CD4-positive, CD25-positive, alpha-beta regulatory T cell (primary cell): Measurements from ENCODE around the gene SLC25A34. TPM values are rescaled to one million over a fixed set of nuclear protein-coding genes. Genes with fewer than 3 reads are reported as not detected.

Experiments
- ATAC-seq, 2 donors: fragments of 150-1000 bp; cut with Tn5 transposase; one replicate each; pipeline ENCODE4 v1.10.0; 2021; ENCODE audit warnings: low read depth in 2 of 2, moderate number of reproducible peaks in 2 of 2, moderate library complexity in 1 of 2
- DNase-seq, 3 donors: peaks; one replicate each; pipeline versions ENCODE4 v3.0.0 to v3.0.0-alpha.2; 2012 to 2022; ENCODE audit warnings: mixed read lengths in 1 of 3
- H3K27ac ChIP-seq: one replicate; pipeline ENCODE4 v1.7.0; 2013; ENCODE audit warnings: mild to moderate bottlenecking, low read length; ENCODE audit not compliant: insufficient read depth, poor library complexity, severe bottlenecking
- H3K27me3 ChIP-seq: one replicate; pipeline ENCODE4 v1.7.0; 2013; ENCODE audit warnings: low read length; ENCODE audit not compliant: control insufficient read depth, insufficient read depth
- H3K36me3 ChIP-seq: one replicate; pipeline ENCODE4 v1.7.0; 2013; ENCODE audit warnings: mild to moderate bottlenecking, low read length, moderate library complexity; ENCODE audit not compliant: control insufficient read depth, insufficient read depth
- H3K4me1 ChIP-seq: 2 replicates; pipeline ENCODE4 v1.7.0; 2013; ENCODE audit warnings: mild to moderate bottlenecking, low read length; ENCODE audit not compliant: insufficient read depth, control insufficient read depth, poor library complexity, severe bottlenecking
- H3K4me3 ChIP-seq: one replicate; pipeline ENCODE4 v1.7.0; 2013; ENCODE audit warnings: low read depth, mild to moderate bottlenecking, low read length, moderate library complexity
- H3K9me3 ChIP-seq, 2 experiments: 1 replicate in 1 of 2; 2 replicates in 1 of 2; pipeline ENCODE4 v1.7.0; 2013; ENCODE audit warnings: low read length in 2 of 2, mild to moderate bottlenecking in 1 of 2, moderate library complexity in 1 of 2; ENCODE audit not compliant: control insufficient read depth in 2 of 2
- H3K27ac Mint-ChIP-seq, 3 donors: one replicate each; pipeline ENCODE4 v1.8.0; 2020 to 2022; ENCODE audit warnings: mild to moderate bottlenecking in 3 of 3, mixed read lengths in 3 of 3, moderate library complexity in 2 of 3
- H3K27me3 Mint-ChIP-seq: one replicate; pipeline ENCODE4 v1.8.0; 2022; ENCODE audit warnings: mild to moderate bottlenecking, mixed read lengths
- H3K36me3 Mint-ChIP-seq: one replicate; pipeline ENCODE4 v1.8.0; 2020; ENCODE audit warnings: mixed read lengths
- H3K4me1 Mint-ChIP-seq, 4 donors: one replicate each; pipeline ENCODE4 v1.8.0; 2020 to 2022; ENCODE audit warnings: mixed read lengths in 4 of 4, mild to moderate bottlenecking in 1 of 4
- H3K4me3 Mint-ChIP-seq, 4 donors: one replicate each; pipeline ENCODE4 v1.8.0; 2020 to 2022; ENCODE audit warnings: mild to moderate bottlenecking in 4 of 4, mixed read lengths in 4 of 4, moderate library complexity in 3 of 4
- H3K9me3 Mint-ChIP-seq, 7 donors: one replicate each; pipeline ENCODE4 v1.8.0; 2020 to 2022; ENCODE audit warnings: mixed read lengths in 7 of 7, mild to moderate bottlenecking in 3 of 7, moderate library complexity in 2 of 7
- polyA plus RNA-seq, 4 donors: library from polyadenylated mRNA; unstranded; fragments of 300-500 nt; fragmentation: Illumina TruSeq; gene quantifications; one replicate each; pipeline ENCODE4 v1.2.3, GENCODE V29; 2021
- total RNA-seq: library from RNA; stranded (reverse); gene quantifications from one replicate; pipeline ENCODE4 v1.2.3, GENCODE V29; 2022

The SLC25A34 gene
- total and polyA plus RNA-seq, 5 donors from 2014 or later: 1.8 TPM; not detected in 4

DNA sequence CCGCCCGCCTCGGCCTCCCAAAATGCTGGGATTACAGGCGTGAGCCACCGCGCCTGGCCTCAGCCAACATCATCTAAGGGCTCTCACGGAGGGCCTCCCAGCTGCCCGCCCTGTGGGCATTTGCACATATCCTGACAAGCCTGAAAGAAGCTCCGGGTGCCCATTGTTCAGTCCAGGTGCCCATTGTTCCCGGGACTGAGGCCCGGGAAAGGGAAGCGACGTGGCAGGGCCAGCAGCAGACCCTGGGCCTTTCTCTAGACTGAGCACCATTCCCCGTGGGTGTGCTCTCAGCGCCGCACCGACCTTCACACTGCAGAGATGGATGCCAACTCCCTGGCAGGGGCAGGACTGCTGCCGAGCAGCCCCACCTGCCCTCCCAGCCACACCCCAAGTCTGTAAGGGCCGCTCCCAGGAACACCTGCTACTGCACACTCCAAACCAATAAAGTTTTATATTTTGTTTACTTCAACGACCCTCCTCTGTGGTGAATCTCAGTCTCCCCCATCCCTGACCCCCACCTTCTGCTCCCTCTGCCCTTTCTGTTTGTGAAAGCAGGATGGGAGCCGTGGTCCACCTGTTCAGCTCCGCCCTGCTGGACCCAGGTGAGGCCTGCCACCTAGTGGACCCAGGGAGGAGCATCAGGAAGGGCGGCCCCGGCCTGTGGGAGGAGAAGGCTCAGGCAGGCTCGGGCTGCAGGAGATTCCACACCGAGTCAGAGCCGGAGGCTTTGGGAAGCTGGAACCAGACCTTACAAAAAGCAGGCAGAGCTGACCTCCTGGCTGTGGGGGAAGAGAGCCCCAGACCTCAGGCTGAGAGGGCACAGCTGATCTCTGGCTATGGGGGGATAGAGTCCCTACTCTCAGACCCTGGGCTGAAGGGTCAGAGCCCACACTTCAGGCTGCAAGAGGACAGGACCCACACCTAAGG lies 5.1 kb downstream of the SLC25A34 start:
- H3K4me1 Mint-ChIP-seq: peaks cover 0 to 5% (median 0%) of the 10 kb centered on the region in 4 donors
- no peaks in the 10 kb centered on the region for H3K36me3 Mint-ChIP-seq
- H3K27me3 Mint-ChIP-seq: no peaks in the 10 kb centered on the region
- H3K27ac ChIP-seq: no peak overlapping the region
- H3K4me1 ChIP-seq: peaks cover 4% of the 10 kb centered on the region
- DNase-seq (peak; percentile 43 to 73 (median 59)), ATAC-seq (peak; percentile 77 to 78)
- H3K4me3 ChIP-seq: no peak overlapping the region
- H3K27me3 ChIP-seq: no peaks in the 10 kb centered on the region
- peak overlapping the region in 1 of 4 donors; percentile 33 for H3K4me3 Mint-ChIP-seq
- H3K27ac Mint-ChIP-seq: no peak overlapping the region
- no peaks in the 10 kb centered on the region for H3K9me3 Mint-ChIP-seq
- no peaks in the 10 kb centered on the region for H3K9me3 ChIP-seq
- no peaks in the 10 kb centered on the region for H3K36me3 ChIP-seq

GRCh38 chr1:15742339-15742801 lies 6.3 kb downstream of the SLC25A34 start, which contains the start of gene TMEM82:
Gene TMEM82 (plus strand): TSS chr1:15742499. CDS start chr1:15742560, 61 bp downstream.
- Histone ChIP-seq H3K36me3 (no peaks in the 10 kb centered on the region), H3K27me3 (no peaks in the 10 kb centered on the region), H3K4me1 (peaks cover 4% of the 10 kb centered on the region), H3K4me3 (no peak within 1 kb of the TSS), H3K9me3 (no peaks in the 10 kb centered on the region), H3K27ac (no peak within 1 kb of the TSS)
- no peaks in the 10 kb centered on the region for H3K27me3 Mint-ChIP-seq
- H3K4me1 Mint-ChIP-seq: peaks cover 0 to 5% (median 0%) of the 10 kb centered on the region in 4 donors
- H3K4me3 Mint-ChIP-seq: peak within 1 kb of the TSS in 1 of 4 donors; percentile 33
- H3K27ac Mint-ChIP-seq: no peak within 1 kb of the TSS
- no peaks in the 10 kb centered on the region for H3K36me3 Mint-ChIP-seq
- ATAC-seq: no peak
- no peaks in the 10 kb centered on the region for H3K9me3 Mint-ChIP-seq
- no peak for DNase-seq

DNA sequence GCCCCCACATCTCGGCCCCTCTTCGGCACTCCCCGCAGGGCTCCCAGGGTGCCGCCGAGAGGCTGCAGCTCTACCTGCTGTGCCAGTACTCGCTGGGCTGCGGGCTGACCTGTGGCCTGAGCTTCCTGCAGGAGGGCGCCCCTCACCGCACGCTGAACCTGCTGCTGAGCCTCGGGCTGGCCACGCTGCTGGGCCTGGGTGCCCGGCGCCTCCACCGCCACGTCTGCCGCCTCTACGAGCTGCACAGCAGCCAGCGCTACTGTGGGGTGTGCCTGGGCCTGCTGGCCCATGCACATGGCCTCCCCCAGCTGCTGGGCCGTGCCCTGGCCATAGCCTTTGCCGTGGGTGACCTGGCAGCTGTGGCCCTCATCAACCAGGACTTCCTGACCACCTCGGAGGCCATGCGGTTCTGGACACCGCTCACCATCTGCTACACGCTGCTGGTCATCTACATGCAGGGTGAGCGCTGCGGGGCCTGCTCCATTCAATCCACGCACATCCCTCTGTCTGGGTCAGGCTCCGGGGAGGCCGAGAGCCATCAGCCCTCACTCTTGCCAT lies 8.1 kb downstream of the SLC25A34 start:
- Mint-ChIP-seq H3K9me3 (no peaks in the 10 kb centered on the region), H3K27ac (no peak overlapping the region), H3K27me3 (no peaks in the 10 kb centered on the region), H3K36me3 (no peaks in the 10 kb centered on the region), H3K4me1 (peaks cover 0 to 5% (median 0%) of the 10 kb centered on the region in 4 donors), H3K4me3 (no peak overlapping the region)
- no peaks in the 10 kb centered on the region for H3K36me3 ChIP-seq
- no peak overlapping the region for H3K4me3 ChIP-seq
- H3K4me1 ChIP-seq: peaks cover 4% of the 10 kb centered on the region
- H3K27me3 ChIP-seq: no peaks in the 10 kb centered on the region
- DNase-seq (no peak), ATAC-seq (no peak)
- H3K27ac ChIP-seq: no peak overlapping the region
- no peaks in the 10 kb centered on the region for H3K9me3 ChIP-seq

DNA sequence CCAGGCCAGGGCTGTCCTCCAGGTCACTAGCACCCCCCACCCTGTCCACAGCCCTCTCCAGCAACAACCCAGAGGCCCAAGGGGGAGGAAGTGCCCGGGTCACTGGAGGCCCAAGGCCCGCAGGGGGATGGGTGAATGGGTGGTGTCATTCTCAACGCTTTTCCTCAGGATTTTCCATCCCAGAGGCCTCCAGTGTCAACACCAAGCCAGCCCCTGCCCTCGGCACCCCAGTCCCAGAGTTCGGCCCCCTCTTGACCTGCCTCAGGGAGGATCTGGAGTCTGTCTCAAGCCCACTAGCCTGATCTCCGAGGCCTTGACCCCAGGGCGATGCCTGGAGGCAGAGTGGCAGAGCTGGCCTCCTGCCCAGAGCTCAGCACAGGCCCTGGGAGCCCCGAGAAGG lies 11.3 kb downstream of the SLC25A34 start:
- no peaks in the 10 kb centered on the region for H3K9me3 ChIP-seq
- H3K36me3 ChIP-seq: no peaks in the 10 kb centered on the region
- peak overlapping the region in 1 of 3 donors; percentile 26 for H3K27ac Mint-ChIP-seq
- no peaks in the 10 kb centered on the region for H3K27me3 Mint-ChIP-seq
- no peak overlapping the region for H3K4me3 ChIP-seq
- H3K4me1 Mint-ChIP-seq: no peaks in the 10 kb centered on the region
- no peak overlapping the region for H3K4me3 Mint-ChIP-seq
- no peaks in the 10 kb centered on the region for H3K4me1 ChIP-seq
- no peak for DNase-seq
- peaks cover 0 to 2% (median 0%) of the 10 kb centered on the region in 7 donors for H3K9me3 Mint-ChIP-seq
- no peaks in the 10 kb centered on the region for H3K36me3 Mint-ChIP-seq
- H3K27me3 ChIP-seq: no peaks in the 10 kb centered on the region
- no peak overlapping the region for H3K27ac ChIP-seq
- ATAC-seq: no peak

- H3K27ac Mint-ChIP-seq: no peak overlapping the region
- H3K4me1 Mint-ChIP-seq: no peaks in the 10 kb centered on the region
- DNase-seq (no peak), ATAC-seq (no peak)
- H3K9me3 ChIP-seq: no peaks in the 10 kb centered on the region
- H3K4me3 Mint-ChIP-seq: no peak overlapping the region
- H3K27me3 ChIP-seq: no peaks in the 10 kb centered on the region
- H3K27ac ChIP-seq: no peak overlapping the region
- H3K4me1 ChIP-seq: no peaks in the 10 kb centered on the region
- peaks cover 0 to 2% (median 0%) of the 10 kb centered on the region in 7 donors for H3K9me3 Mint-ChIP-seq
- H3K36me3 Mint-ChIP-seq: no peaks in the 10 kb centered on the region
- H3K36me3 ChIP-seq: no peaks in the 10 kb centered on the region
- H3K4me3 ChIP-seq: no peak overlapping the region
- peaks cover 1% of the 10 kb centered on the region for H3K27me3 Mint-ChIP-seq
Measured at GRCh38 chr1:15748264-15748663, 12.2 kb downstream of the SLC25A34 start.

- Histone ChIP-seq H3K4me3 (no peak overlapping the region), H3K9me3 (no peaks in the 10 kb centered on the region), H3K4me1 (no peaks in the 10 kb centered on the region), H3K27me3 (no peaks in the 10 kb centered on the region), H3K36me3 (no peaks in the 10 kb centered on the region), H3K27ac (no peak overlapping the region)
- DNase-seq: no peak
- peaks cover 4% of the 10 kb centered on the region for H3K27me3 Mint-ChIP-seq
- peaks cover 0 to 2% (median 0%) of the 10 kb centered on the region in 7 donors for H3K9me3 Mint-ChIP-seq
- H3K36me3 Mint-ChIP-seq: no peaks in the 10 kb centered on the region
- no peaks in the 10 kb centered on the region for H3K4me1 Mint-ChIP-seq
- no peak overlapping the region for H3K4me3 Mint-ChIP-seq
- H3K27ac Mint-ChIP-seq: no peak overlapping the region
- no peak for ATAC-seq
Measured at GRCh38 chr1:15748690-15749398, 12.8 kb downstream of the SLC25A34 start.

DNA sequence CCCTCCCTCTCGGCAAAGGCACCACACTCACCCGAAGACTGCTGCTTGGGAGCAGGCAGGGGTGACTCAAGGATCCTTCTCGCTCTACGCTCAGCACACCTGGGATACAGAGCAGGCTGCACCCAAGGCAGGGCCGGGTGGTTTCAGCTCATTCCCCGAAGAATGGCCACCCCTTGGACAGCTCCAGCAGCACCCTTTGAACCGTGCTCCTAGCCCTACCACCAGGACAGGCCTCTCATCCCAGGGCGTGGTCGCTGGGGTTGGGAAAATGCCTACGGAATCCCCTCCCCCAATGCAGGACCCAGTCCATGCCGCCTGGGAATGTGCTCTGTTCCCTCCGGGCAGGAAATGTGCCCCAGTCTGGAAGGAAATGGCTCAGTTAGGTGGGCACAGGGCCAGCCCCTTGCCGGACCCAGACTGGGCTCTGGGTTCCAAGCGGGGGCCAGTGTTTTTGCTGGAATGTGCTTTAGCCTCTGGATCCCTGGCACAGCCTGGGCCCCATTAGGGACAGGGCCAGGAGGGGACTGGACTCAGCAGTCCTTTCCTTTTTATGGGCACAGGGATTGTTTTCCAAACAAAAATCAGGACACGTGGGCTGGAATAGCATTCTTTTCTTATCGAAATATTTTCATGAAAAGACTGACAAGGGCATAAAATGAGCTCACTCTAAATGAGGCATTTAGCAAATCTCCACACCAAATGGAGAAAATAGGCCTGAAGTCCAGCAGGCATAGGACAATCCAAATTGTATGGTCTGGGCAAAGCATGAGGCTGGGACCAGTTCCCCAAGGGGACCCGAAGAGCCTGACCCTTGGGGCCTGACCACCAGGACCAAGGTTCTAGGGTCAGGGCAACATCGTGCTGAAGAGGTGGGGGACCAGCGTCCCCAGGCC lies 13.6 kb downstream of the SLC25A34 start:
- no peaks in the 10 kb centered on the region for H3K36me3 Mint-ChIP-seq
- DNase-seq: no peak

More for the DNA sequence above, 13.6 kb downstream of the SLC25A34 start:
- H3K27ac ChIP-seq: no peak overlapping the region
- no peaks in the 10 kb centered on the region for H3K4me1 ChIP-seq
- Mint-ChIP-seq H3K4me1 (no peaks in the 10 kb centered on the region), H3K4me3 (no peak overlapping the region), H3K9me3 (peaks cover 0 to 2% (median 0%) of the 10 kb centered on the region in 7 donors), H3K27me3 (peaks cover 8% of the 10 kb centered on the region), H3K27ac (no peak overlapping the region)
- no peaks in the 10 kb centered on the region for H3K27me3 ChIP-seq
- H3K9me3 ChIP-seq: no peaks in the 10 kb centered on the region
- ATAC-seq: no peak
- H3K36me3 ChIP-seq: no peaks in the 10 kb centered on the region
- H3K4me3 ChIP-seq: no peak overlapping the region
